ENCODE data around the gene CD80.

- TF ChIP-seq CTCF (IDR thresholded peaks at IDR 0.05; ENCODE audit: low read depth, low read length) (no peak), POLR2A (IDR thresholded peaks at IDR 0.05; ENCODE audit: extremely low read depth, insufficient read length) (no peak), MAX (IDR thresholded peaks at IDR 0.05; ENCODE audit: low read depth, low read length) (no peak)
Measured at GRCh38 chr3:119518026-119518425, 41.4 kb downstream of the CD80 start.
